ENCODE measurements around the gene BPNT1. TPM values are rescaled to one million over a fixed set of nuclear protein-coding genes. Genes with fewer than 3 reads are reported as not detected.
A peak's percentile ranks its signal among the peaks of the same experiment; 100 is the strongest.
"Not testable (repeated sequence)": the region's sequence is repeated elsewhere in the genome, so short reads cannot be mapped to it uniquely, and the experiment has no call there.

BPNT1 gene
- total RNA-seq, 2 donors from 2014 or later, result 6.0 to 9.4 TPM

DNA sequence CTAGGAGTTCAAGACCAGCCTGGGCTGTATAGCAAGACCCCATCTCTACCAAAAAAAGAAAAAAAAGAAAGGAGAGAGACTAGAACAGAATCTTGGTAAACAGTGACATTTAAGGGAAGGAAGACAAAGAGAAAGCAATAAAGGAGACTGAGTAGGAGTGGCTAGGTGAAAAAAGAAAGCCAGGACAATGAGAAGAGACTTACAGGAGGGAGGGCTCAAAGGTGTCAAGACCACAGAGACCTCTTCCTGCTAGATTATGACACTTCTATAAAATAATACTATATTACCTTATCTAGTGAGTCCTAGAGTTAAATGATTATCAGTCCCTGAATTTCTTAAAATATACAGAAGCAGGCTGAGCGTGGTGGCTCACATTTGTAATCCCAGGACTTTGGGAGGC lies 33.2 kb downstream of the BPNT1 start:
- H3K27me3 Mint-ChIP-seq, result no peaks in the 10 kb centered on the region
- ATAC-seq (no peak), DNase-seq (no peak)
- H3K27ac Mint-ChIP-seq, result no peak overlapping the region
- H3K4me3 Mint-ChIP-seq, result no peak overlapping the region
- no peaks in the 10 kb centered on the region for H3K9me3 ChIP-seq (ENCODE audit: control insufficient read depth, low read length, poor library complexity, severe bottlenecking)
- peaks cover 9% of the 10 kb centered on the region for H3K36me3 Mint-ChIP-seq (ENCODE audit: low read depth)
- H3K4me1 Mint-ChIP-seq, result peaks cover 9% of the 10 kb centered on the region

DNA sequence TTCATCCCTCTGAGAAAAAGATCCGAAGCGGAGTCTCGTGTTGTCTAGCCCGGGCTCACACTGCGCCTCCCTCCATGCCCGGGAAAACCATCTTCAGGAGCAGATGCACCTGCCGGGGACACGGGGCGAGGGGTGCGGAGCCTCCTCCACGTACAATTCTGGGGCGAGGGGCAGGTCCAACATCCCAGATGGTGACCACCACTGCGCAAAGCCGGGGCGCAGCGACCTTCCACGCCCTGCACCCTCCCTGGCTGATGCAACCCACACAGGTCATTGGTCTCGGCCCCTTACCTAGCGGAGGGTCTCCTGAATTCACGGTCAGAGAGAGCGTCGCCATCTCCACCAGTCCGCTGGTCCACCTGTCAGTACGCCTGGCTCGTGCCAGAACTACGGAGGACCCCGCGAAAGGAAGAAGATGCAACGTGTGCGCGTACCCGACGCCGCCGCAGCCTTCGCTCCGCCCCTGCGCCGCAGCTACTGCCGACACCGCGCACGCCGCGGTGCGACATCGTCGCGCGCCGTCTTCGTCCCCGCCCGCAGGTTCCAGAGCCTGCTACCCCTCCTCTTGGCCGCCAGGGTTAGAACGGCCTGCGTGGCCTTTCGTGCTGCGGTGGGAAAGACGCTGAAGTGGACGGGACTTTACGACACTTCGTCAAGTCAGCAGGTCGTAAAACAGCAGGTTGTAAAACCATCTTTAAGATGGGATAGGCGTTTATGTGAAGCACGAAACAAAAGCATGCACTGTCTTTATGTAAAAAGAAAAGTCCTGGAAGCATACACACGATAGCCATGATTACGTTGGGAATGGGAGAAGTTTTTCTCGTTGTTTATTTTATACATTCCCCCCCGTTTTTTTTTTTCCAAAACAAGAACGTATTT lies 43.3 kb downstream of the BPNT1 start, which contains the start of gene EPRS1:
Gene EPRS1, minus strand, starts transcription at position 454 of the 879 bp plus-strand sequence. Its CDS starts 117 bp downstream, at position 337.
- peaks cover 25% of the 10 kb centered on the region for H3K4me1 Mint-ChIP-seq
- no peaks in the 10 kb centered on the region for H3K27me3 Mint-ChIP-seq
- ATAC-seq (peak; percentile 97), DNase-seq (peak; percentile 86 to 92 (median 89))
- peak within 1 kb of the TSS; percentile 98 for H3K27ac Mint-ChIP-seq
- H3K9me3 ChIP-seq (ENCODE audit: control insufficient read depth, low read length, poor library complexity, severe bottlenecking), result no peaks in the 10 kb centered on the region
- H3K4me3 Mint-ChIP-seq, result peak within 1 kb of the TSS; percentile 97
- peaks cover 5% of the 10 kb centered on the region for H3K36me3 Mint-ChIP-seq (ENCODE audit: low read depth)

DNA sequence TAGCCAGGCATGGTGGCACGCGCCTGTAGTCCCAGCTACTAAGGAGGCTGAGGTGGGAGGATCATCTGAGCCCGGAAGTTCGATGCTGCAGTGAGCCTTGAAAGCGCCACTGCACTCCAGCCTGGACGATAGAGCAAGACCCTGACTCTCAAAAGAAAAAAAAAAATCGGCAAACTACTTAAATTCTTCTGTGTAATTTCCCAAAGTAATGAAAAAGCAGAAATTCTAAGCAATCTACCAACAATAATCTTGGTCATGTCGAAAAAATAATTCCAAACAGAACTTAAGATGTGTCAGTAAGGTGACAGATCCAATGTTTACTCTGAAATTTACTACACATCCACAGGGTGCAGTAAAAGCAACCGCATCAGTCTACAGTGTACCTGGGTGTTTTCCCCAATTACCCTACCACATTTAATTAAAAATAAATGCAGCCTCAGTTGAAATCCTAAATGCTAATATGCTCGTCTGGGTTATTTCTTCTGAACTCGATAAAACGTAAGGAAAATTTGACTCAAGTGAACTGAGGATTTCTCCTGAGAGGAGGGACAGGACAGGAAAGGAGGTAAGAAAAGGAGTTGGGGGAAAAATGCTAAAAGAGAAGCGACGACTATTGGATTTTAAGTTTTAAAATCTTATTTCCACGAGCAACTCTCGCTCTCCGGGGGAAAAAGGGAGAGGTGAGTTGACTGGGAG lies 44.1 kb downstream of the BPNT1 start:
- Mint-ChIP-seq H3K4me1 (peaks cover 25% of the 10 kb centered on the region), H3K4me3 (peak overlapping the region; percentile 97), H3K27me3 (no peaks in the 10 kb centered on the region), H3K36me3 (ENCODE audit: low read depth) (peaks cover 5% of the 10 kb centered on the region), H3K27ac (peak overlapping the region; percentile 98)
- no peak for DNase-seq
- ATAC-seq, result peak; percentile 30
- H3K9me3 ChIP-seq (ENCODE audit: control insufficient read depth, low read length, poor library complexity, severe bottlenecking), result no peaks in the 10 kb centered on the region

DNA sequence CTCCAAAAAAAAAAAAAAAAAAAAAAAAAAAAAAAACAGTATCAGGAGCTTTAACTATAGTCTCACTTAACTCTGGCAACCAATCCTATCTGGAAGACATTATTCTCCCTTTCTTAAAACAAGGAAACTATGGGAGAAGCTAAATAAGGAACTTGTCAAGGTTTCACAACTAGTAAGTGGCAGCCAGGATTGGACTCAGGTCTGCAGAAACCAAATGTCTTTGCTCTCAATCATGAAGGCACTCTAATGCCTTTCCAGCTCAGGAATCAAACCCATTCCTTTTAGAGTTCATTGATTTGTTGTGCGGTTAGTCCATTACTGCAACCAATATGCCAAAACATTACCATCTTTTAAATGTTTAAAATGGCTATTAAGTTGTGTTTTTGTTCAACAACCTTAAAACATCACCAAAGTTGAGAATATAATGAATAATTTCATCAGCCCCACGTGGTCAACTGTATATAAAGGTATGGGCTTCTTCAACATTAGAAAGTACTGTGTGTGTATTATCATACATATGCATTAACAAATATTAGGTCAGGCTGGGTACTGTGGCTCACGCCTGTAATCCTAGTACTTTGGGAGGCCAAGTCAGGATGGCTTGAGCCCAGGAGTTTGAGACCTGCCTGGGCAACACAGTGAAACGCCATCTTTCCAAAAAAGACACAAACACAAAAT lies 44.8 kb downstream of the BPNT1 start:
- DNase-seq (no peak), ATAC-seq (no peak)
- no peaks in the 10 kb centered on the region for H3K27me3 Mint-ChIP-seq
- H3K9me3 ChIP-seq (ENCODE audit: control insufficient read depth, low read length, poor library complexity, severe bottlenecking), result no peaks in the 10 kb centered on the region
- peaks cover 25% of the 10 kb centered on the region for H3K4me1 Mint-ChIP-seq
- H3K36me3 Mint-ChIP-seq (ENCODE audit: low read depth), result peaks cover 5% of the 10 kb centered on the region
- H3K4me3 Mint-ChIP-seq, result peak overlapping the region; percentile 97
- peak overlapping the region; percentile 98 for H3K27ac Mint-ChIP-seq

DNA sequence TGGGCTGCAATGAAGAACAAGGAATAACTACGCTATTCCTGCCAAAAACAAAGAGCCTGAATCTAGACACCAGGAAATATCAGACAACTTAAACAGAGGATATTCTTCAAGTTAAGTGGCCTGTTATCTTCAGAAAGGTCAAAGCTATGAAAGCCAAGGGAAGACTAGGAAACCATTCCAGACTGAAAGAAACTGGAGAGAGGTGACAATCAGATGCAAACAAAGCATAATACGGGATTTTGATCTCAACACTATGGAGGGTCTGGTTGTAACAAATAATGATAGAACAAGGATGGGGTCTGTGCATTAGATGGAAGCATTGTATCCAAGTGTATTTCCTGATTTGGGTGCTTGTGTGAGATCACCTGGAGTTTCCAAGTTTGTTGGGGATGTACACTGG lies 45.9 kb downstream of the BPNT1 start:
- no peak for ATAC-seq
- Mint-ChIP-seq H3K27me3 (no peaks in the 10 kb centered on the region), H3K36me3 (ENCODE audit: low read depth) (peaks cover 5% of the 10 kb centered on the region), H3K4me1 (peaks cover 28% of the 10 kb centered on the region), H3K4me3 (no peak overlapping the region), H3K27ac (no peak overlapping the region)
- no peaks in the 10 kb centered on the region for H3K9me3 ChIP-seq (ENCODE audit: control insufficient read depth, low read length, poor library complexity, severe bottlenecking)
- no peak for DNase-seq

DNA sequence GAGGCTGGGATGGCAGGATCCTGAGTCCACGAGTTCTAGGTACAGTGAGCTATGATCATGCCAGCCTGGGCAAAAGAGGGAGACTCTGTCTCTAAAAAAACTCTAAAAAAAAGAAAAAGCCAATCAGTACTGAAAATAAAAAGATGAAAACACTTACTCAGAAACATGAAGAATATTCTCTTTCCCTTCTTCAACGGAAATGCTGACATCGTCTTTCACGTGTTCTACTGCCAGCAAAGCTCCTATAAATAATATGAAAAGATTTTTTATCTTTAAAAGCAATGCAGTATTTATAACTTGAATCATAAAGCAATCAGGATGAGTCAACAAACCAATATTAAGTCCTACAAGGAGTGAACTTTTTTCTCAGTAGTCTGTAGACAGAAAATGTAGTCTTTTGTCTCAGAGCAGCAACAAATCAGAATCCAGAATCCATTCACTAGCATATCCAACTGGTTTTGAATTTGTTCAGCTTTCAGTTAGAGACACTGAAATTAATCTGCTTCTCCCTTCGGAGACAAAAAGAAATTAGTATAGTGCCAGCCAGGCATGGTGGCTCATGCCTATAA lies 49.5 kb downstream of the BPNT1 start:
- Mint-ChIP-seq H3K27ac (peak overlapping the region; percentile 34), H3K4me3 (no peak overlapping the region)

DNA sequence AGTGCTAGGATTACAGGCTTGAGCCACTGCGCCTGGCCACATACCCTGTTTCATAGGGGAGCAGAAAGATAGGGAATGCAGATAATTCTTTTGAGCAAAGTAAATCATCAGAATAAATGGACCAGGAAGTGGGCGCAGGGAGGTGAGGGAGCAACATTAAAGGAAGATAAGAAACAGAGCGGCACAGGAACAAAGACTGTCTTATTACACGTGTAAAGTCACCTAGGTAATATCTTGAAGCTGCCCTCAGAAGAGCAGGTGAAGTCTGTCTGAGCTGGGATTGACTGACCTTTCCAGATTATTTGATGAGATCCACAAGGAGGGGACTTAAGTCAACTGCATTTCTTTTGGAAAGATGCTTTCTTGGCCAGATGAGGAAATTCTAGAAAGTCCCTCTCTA lies 50.9 kb downstream of the BPNT1 start:
- H3K4me3 Mint-ChIP-seq, result no peak overlapping the region
- no peaks in the 10 kb centered on the region for H3K27me3 Mint-ChIP-seq
- DNase-seq, result no peak
- H3K9me3 ChIP-seq (ENCODE audit: control insufficient read depth, low read length, poor library complexity, severe bottlenecking), result no peaks in the 10 kb centered on the region
- H3K4me1 Mint-ChIP-seq, result peaks cover 25% of the 10 kb centered on the region
- peaks cover 9% of the 10 kb centered on the region for H3K36me3 Mint-ChIP-seq (ENCODE audit: low read depth)
- peak overlapping the region; percentile 59 for H3K27ac Mint-ChIP-seq
- no peak for ATAC-seq

More for the DNA sequence above, 49.5 kb downstream of the BPNT1 start:
- ATAC-seq (no peak), DNase-seq (no peak)
- H3K9me3 ChIP-seq (ENCODE audit: control insufficient read depth, low read length, poor library complexity, severe bottlenecking), result no peaks in the 10 kb centered on the region
- Mint-ChIP-seq H3K36me3 (ENCODE audit: low read depth) (peaks cover 9% of the 10 kb centered on the region), H3K27me3 (no peaks in the 10 kb centered on the region), H3K4me1 (peaks cover 30% of the 10 kb centered on the region)

DNA sequence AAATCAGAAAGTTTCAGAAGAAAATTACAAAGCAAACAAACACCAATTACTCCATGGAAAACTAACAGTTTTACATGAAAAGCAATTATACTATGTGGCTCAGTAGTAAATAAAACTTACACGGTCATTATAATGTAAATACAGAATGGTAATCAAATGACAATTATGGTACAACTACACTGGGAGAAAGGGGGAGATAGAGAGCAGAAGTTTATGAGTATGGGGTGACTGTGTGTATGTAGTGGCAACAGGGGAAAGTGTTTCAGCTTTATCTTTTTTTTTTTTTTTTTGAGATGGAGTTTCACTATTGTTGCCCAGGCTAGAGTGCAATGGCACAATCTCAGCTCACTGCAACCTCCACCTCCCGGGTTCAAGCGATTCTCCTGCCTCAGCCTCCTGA lies 51.8 kb downstream of the BPNT1 start:
- peaks cover 20% of the 10 kb centered on the region for H3K4me1 Mint-ChIP-seq
- not testable (repeated sequence) for H3K27me3 Mint-ChIP-seq; H3K4me3 Mint-ChIP-seq; DNase-seq; H3K9me3 ChIP-seq (ENCODE audit: control insufficient read depth, low read length, poor library complexity, severe bottlenecking)
- H3K36me3 Mint-ChIP-seq (ENCODE audit: low read depth), result peaks cover 11% of the 10 kb centered on the region
- ATAC-seq, result peak; percentile 59
- peak overlapping the region; percentile 59 for H3K27ac Mint-ChIP-seq

DNA sequence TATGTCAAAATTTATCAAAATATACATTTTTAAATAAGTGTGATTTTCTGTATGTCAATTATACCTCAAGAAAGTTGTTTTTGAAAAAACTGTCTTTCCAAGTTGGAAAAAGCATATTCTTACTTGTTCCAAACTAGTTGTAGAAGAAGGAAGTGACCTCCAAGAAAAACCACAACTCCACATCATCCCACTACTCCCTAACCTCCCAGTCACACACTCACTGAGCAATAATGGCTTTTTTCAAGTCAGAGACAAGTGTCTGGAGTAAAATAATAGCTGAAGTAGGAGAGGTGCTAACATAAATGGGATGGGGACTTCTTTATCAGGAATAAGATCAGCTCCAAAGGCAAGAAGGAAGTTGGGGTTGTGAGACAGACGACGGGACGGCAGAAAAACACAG lies 56.7 kb downstream of the BPNT1 start:
- ATAC-seq, result no peak
- Mint-ChIP-seq H3K4me1 (peaks cover 13% of the 10 kb centered on the region), H3K27ac (no peak overlapping the region), H3K27me3 (no peaks in the 10 kb centered on the region), H3K36me3 (ENCODE audit: low read depth) (peaks cover 13% of the 10 kb centered on the region), H3K4me3 (no peak overlapping the region)
- no peaks in the 10 kb centered on the region for H3K9me3 ChIP-seq (ENCODE audit: control insufficient read depth, low read length, poor library complexity, severe bottlenecking)
- DNase-seq, result no peak

DNA sequence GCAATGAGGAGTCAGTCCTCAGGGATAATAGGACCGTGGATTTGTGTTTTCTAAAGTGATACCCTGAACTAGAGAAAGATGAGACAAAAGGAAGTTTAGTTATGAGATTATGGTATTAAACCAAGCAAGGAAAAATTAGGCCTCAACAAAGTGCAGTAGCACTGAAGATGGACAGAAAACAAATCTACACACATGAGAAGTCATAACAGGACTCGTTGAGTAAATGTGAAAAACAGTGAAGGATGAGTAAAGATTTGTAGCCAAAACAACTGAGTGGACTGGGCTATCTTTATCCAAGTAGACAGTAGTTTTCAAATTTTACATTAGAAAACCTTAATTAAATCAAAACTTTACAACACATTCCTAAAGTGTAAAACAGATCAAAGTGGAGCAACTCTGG lies 58.3 kb downstream of the BPNT1 start:
- Mint-ChIP-seq H3K4me1 (peaks cover 4% of the 10 kb centered on the region), H3K27ac (no peak overlapping the region), H3K27me3 (no peaks in the 10 kb centered on the region), H3K4me3 (no peak overlapping the region), H3K36me3 (ENCODE audit: low read depth) (peaks cover 7% of the 10 kb centered on the region)
- no peaks in the 10 kb centered on the region for H3K9me3 ChIP-seq (ENCODE audit: control insufficient read depth, low read length, poor library complexity, severe bottlenecking)
- no peak for DNase-seq
- no peak for ATAC-seq

DNA sequence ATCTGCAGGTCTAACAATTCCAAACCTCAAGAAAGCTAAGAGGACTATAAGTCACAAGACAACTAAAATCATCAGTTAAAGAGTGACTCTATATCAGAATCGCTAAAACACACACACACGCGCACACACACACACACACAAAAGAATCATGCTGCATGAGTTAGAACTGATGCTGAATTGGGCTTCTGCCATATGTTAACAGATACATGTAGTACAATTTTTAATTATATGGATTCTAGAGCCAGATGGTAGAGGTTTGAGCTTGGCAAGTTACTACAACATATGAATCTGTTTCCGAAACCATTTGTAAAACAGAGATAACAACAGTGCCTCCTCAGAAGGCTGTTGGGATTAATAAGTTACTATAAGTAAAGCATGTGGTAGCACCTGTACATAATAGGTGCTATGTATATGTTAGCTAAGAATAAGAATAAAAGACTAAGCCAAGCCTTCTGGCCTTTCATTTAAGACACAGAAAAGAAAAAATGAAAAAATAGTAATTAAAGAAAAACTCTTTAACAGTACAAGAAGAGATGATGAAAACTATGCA lies 61.2 kb downstream of the BPNT1 start:
- Mint-ChIP-seq H3K27me3 (no peaks in the 10 kb centered on the region), H3K4me1 (peaks cover 2% of the 10 kb centered on the region), H3K36me3 (ENCODE audit: low read depth) (peaks cover 9% of the 10 kb centered on the region), H3K27ac (no peak overlapping the region), H3K4me3 (no peak overlapping the region)
- no peaks in the 10 kb centered on the region for H3K9me3 ChIP-seq (ENCODE audit: control insufficient read depth, low read length, poor library complexity, severe bottlenecking)
- ATAC-seq (no peak), DNase-seq (no peak)

DNA sequence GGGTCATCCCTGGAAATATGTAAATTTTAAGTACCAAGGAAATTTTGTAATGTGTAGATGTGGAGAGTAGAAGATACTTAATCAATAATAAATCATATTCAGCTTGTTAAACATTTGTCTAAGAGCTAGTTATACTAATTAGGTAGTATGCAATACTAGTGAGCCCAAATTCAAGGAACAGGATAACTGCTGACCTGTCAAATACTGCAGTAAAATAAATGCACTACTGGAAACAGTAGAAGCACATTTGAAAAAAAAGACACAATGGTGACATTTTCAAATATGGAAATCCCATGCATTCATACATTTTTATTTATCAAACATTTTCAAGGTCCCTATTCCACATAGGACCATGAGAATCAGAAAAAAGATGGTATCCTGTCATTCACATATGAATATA lies 70.5 kb downstream of the BPNT1 start:
- H3K27ac Mint-ChIP-seq, result no peak overlapping the region

More for the DNA sequence above, 70.5 kb downstream of the BPNT1 start:
- Mint-ChIP-seq H3K36me3 (ENCODE audit: low read depth) (peaks cover 9% of the 10 kb centered on the region), H3K4me3 (no peak overlapping the region), H3K4me1 (peaks cover 14% of the 10 kb centered on the region), H3K27me3 (no peaks in the 10 kb centered on the region)
- DNase-seq (no peak), ATAC-seq (no peak)
- H3K9me3 ChIP-seq (ENCODE audit: control insufficient read depth, low read length, poor library complexity, severe bottlenecking), result no peaks in the 10 kb centered on the region
